ENCODE measurements around the gene LRRC4C. TPM values are rescaled to one million over a fixed set of nuclear protein-coding genes. Genes with fewer than 3 reads are reported as not detected.

Gene LRRC4C
- total RNA-seq, 1 experiment from 2014 or later: 0.15 TPM

- H3K9me3 ChIP-seq (ENCODE audit: control insufficient read depth, insufficient read depth, low read depth, low read length): no peaks in the 10 kb centered on the region
- H3K27me3 ChIP-seq (ENCODE audit: control insufficient read depth, insufficient read depth, low read length): no peaks in the 10 kb centered on the region
- in situ Hi-C loops (cut with HindIII; ENCODE audit: low pct_unique_long_range_greater_than_20kb, low sequenced_read_pairs) (no loop called here), intact Hi-C loops (cut with micrococcal nuclease; ENCODE audit: unreplicated experiment) (no loop called here)
- TF ChIP-seq SIN3A (IDR thresholded peaks at IDR 0.05; ENCODE audit: borderline replicate concordance, insufficient read depth, low read depth, low read length): no peak
- TF ChIP-seq POLR2AphosphoS5 (IDR thresholded peaks at IDR 0.05; ENCODE audit: low read depth, low read length): no peak
- TF ChIP-seq TCF7L2 (IDR thresholded peaks at IDR 0.05; ENCODE audit: low read depth, low read length): no peak
- TF ChIP-seq, protein P1, sequence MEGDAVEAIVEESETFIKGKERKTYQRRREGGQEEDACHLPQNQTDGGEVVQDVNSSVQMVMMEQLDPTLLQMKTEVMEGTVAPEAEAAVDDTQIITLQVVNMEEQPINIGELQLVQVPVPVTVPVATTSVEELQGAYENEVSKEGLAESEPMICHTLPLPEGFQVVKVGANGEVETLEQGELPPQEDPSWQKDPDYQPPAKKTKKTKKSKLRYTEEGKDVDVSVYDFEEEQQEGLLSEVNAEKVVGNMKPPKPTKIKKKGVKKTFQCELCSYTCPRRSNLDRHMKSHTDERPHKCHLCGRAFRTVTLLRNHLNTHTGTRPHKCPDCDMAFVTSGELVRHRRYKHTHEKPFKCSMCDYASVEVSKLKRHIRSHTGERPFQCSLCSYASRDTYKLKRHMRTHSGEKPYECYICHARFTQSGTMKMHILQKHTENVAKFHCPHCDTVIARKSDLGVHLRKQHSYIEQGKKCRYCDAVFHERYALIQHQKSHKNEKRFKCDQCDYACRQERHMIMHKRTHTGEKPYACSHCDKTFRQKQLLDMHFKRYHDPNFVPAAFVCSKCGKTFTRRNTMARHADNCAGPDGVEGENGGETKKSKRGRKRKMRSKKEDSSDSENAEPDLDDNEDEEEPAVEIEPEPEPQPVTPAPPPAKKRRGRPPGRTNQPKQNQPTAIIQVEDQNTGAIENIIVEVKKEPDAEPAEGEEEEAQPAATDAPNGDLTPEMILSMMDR (IDR thresholded peaks at IDR 0.05): no peak
- ChIA-PET CTCF (no interaction called here), POLR2A (no interaction called here)
- ATAC-seq (no peak), DNase-seq (ENCODE audit: low read depth, low spot score) (no peak)
- no peak overlapping the region for H3K4me3 ChIP-seq (ENCODE audit: low read depth in 2 of 2, low read length in 2 of 2)
- no peaks in the 10 kb centered on the region for H3K36me3 ChIP-seq (ENCODE audit: control insufficient read depth, insufficient read depth, low read length)
- H3K27ac ChIP-seq (ENCODE audit: low read length): no peak overlapping the region
- no TSS peak for BruUV-seq (replicated peaks)
- no peaks in the 10 kb centered on the region for H3K4me1 ChIP-seq (ENCODE audit: control insufficient read depth, insufficient read depth, low read length)
Observed at GRCh38 chr11:40838181-40838683, 621.2 kb downstream of the LRRC4C start.

DNA sequence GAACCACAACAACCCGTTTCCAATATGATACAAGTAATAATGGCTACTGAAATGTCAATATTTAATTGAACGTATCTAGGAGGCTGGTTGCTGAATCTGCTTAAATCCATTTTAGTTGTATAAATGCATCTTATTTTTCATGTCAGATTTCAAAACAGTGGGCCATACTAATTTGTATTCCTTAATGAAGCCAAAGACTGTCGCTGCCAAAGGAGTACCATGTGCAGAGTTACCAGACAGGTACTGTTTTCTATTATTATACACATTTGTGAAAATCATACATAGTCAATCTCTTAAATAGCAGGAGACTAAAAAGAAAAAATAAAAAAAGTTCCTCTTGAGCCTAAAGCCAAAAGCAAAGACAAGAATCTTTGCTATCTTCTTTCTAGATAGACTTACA, 632.3 kb downstream of the LRRC4C start:
- no TSS peak for BruUV-seq (replicated peaks)
- ATAC-seq (no peak), DNase-seq (ENCODE audit: low read depth, low spot score) (no peak)
- Histone ChIP-seq H3K27me3 (ENCODE audit: control insufficient read depth, insufficient read depth, low read length) (no peaks in the 10 kb centered on the region), H3K9me3 (ENCODE audit: control insufficient read depth, insufficient read depth, low read depth, low read length) (no peaks in the 10 kb centered on the region), H3K4me3 (ENCODE audit: low read depth in 2 of 2, low read length in 2 of 2) (no peak overlapping the region), H3K36me3 (ENCODE audit: control insufficient read depth, insufficient read depth, low read length) (no peaks in the 10 kb centered on the region), H3K4me1 (ENCODE audit: control insufficient read depth, insufficient read depth, low read length) (no peaks in the 10 kb centered on the region), H3K27ac (ENCODE audit: low read length) (no peak overlapping the region)
- in situ Hi-C loops (cut with HindIII; ENCODE audit: low pct_unique_long_range_greater_than_20kb, low sequenced_read_pairs): no loop called here
- TF ChIP-seq, protein P2, sequence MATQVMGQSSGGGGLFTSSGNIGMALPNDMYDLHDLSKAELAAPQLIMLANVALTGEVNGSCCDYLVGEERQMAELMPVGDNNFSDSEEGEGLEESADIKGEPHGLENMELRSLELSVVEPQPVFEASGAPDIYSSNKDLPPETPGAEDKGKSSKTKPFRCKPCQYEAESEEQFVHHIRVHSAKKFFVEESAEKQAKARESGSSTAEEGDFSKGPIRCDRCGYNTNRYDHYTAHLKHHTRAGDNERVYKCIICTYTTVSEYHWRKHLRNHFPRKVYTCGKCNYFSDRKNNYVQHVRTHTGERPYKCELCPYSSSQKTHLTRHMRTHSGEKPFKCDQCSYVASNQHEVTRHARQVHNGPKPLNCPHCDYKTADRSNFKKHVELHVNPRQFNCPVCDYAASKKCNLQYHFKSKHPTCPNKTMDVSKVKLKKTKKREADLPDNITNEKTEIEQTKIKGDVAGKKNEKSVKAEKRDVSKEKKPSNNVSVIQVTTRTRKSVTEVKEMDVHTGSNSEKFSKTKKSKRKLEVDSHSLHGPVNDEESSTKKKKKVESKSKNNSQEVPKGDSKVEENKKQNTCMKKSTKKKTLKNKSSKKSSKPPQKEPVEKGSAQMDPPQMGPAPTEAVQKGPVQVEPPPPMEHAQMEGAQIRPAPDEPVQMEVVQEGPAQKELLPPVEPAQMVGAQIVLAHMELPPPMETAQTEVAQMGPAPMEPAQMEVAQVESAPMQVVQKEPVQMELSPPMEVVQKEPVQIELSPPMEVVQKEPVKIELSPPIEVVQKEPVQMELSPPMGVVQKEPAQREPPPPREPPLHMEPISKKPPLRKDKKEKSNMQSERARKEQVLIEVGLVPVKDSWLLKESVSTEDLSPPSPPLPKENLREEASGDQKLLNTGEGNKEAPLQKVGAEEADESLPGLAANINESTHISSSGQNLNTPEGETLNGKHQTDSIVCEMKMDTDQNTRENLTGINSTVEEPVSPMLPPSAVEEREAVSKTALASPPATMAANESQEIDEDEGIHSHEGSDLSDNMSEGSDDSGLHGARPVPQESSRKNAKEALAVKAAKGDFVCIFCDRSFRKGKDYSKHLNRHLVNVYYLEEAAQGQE (IDR thresholded peaks at IDR 0.05; ENCODE audit: insufficient read depth in 1 of 2, low read depth in 2 of 2, low read length in 1 of 2): no peak
- TF ChIP-seq, protein P1 (IDR thresholded peaks at IDR 0.05): no peak
- no peak for TF ChIP-seq TCF7L2 (IDR thresholded peaks at IDR 0.05; ENCODE audit: low read depth, low read length)
- TF ChIP-seq SIN3A (IDR thresholded peaks at IDR 0.05; ENCODE audit: borderline replicate concordance, insufficient read depth, low read depth, low read length): no peak
- no peak for TF ChIP-seq POLR2AphosphoS5 (IDR thresholded peaks at IDR 0.05; ENCODE audit: low read depth, low read length)
- POLR2A ChIA-PET: no interaction called here
- intact Hi-C loops (cut with micrococcal nuclease; ENCODE audit: unreplicated experiment): no loop called here
- CTCF ChIA-PET: no interaction called here

Data from Panc1 (cell line).